GM12801 (cell line): Measurements from ENCODE around the gene PLEKHA6.

ENCODE experiments used
- CTCF ChIP-seq: IDR thresholded peaks from one replicate; pipeline ENCODE4 v1.5.1; 2011; ENCODE audit warnings: control low read depth; ENCODE audit not compliant: insufficient read length; ENCODE audit errors: extremely low read depth

PLEKHA6 gene

GRCh38 chr1:204219971-204220616 is 139.6 kb downstream of the PLEKHA6 start:
- TF ChIP-seq CTCF: no peak

GRCh38 chr1:204218552-204218951 is 141.2 kb downstream of the PLEKHA6 start:
- no peak for TF ChIP-seq CTCF

- TF ChIP-seq CTCF: no peak
Observed at GRCh38 chr1:204217648-204218000, 142.1 kb downstream of the PLEKHA6 start.

- TF ChIP-seq CTCF: no peak
Observed at GRCh38 chr1:204216880-204217647, 142.7 kb downstream of the PLEKHA6 start.

GRCh38 chr1:204216236-204216635 is 143.5 kb downstream of the PLEKHA6 start:
- no peak for TF ChIP-seq CTCF

- TF ChIP-seq CTCF: no peak
Observed at GRCh38 chr1:204213668-204214662, 145.8 kb downstream of the PLEKHA6 start, which contains the start of gene GOLT1A. GOLT1A (minus strand) TSS chr1:204213988; CDS start chr1:204213906, 82 bp downstream.

- no peak for TF ChIP-seq CTCF
Observed at GRCh38 chr1:204212715-204213114, 147.0 kb downstream of the PLEKHA6 start.
